B cell (primary cell): ENCODE measurements around the gene SLC9A3. TPM values are rescaled to one million over a fixed set of nuclear protein-coding genes. Genes with fewer than 3 reads are reported as not detected.

Experiments
- ATAC-seq: fragments of 200-7000 bp; cut with Tn5 transposase; one replicate; pipeline ENCODE4 v1.10.0; 2021; ENCODE audit warnings: low read depth, mild to moderate bottlenecking, moderate number of reproducible peaks, moderate library complexity
- CTCF ChIA-PET: fragments of 350-600 bp; sonication (Branson Sonifier 250); formaldehyde crosslinking; loops from one replicate; lab custom pipeline; 2021; ENCODE audit warnings: antibody characterized with exemption, inconsistent platforms; lab: Charles Lee
- POLR2A ChIA-PET: fragments of 350-600 bp; sonication (Branson Sonifier 250); formaldehyde crosslinking; loops from one replicate; lab custom pipeline; 2021; ENCODE audit warnings: antibody characterized with exemption; lab: Charles Lee
- DNase-seq: peaks from one replicate; pipeline ENCODE4 v3.0.0; 2013
- H2AFZ ChIP-seq: 2 replicates; pipeline ENCODE4 v1.6.1; 2012; ENCODE audit warnings: mild to moderate bottlenecking, low read depth, low read length; ENCODE audit not compliant: insufficient read depth, poor library complexity, severe bottlenecking
- H3K27ac ChIP-seq, 2 donors: 1 replicate in 1 of 2; 2 replicates in 1 of 2; pipeline ENCODE4 v1.5.1; 2012 to 2013; ENCODE audit warnings: low read length in 2 of 2, mild to moderate bottlenecking in 2 of 2, moderate library complexity in 1 of 2
- H3K27me3 ChIP-seq, 4 experiments: fragments of 200-600 bp in 1 of 4; sonication (generic) in 1 of 4; replicated peaks in 1 of 4; 1 replicate in 2 of 4; 2 replicates in 2 of 4; pipeline versions ENCODE4 v1.6.1 to v1.7.0; 2013 to 2016; ENCODE audit warnings: low read length in 3 of 4, mild to moderate bottlenecking in 2 of 4, mixed read lengths in 1 of 4, moderate library complexity in 1 of 4; ENCODE audit not compliant: insufficient read depth in 4 of 4, control insufficient read depth in 3 of 4; ENCODE audit errors: control extremely low read depth in 1 of 4
- H3K36me3 ChIP-seq, 2 experiments: replicated peaks in 1 of 2; 1 replicate in 1 of 2; 2 replicates in 1 of 2; pipeline versions ENCODE4 v1.6.1 to v1.7.1; 2013; ENCODE audit warnings: low read length in 1 of 2; ENCODE audit not compliant: insufficient read depth in 2 of 2, control insufficient read depth in 1 of 2; ENCODE audit errors: control extremely low read depth in 1 of 2, extremely low read depth in 1 of 2
- H3K4me1 ChIP-seq, 2 donors: fragments of 200-600 bp in 1 of 2; sonication (generic) in 1 of 2; 1 replicate in 1 of 2; 2 replicates in 1 of 2; pipeline versions ENCODE4 v1.5.1 to v1.6.1; 2013 to 2017; ENCODE audit warnings: low read length in 2 of 2; ENCODE audit not compliant: control insufficient read depth in 2 of 2, insufficient read depth in 2 of 2
- H3K4me2 ChIP-seq: replicated peaks from 2 replicates; pipeline ENCODE3; 2012; ENCODE audit warnings: mild to moderate bottlenecking, low read depth, low read length; ENCODE audit not compliant: poor library complexity, severe bottlenecking
- H3K4me3 ChIP-seq, 5 experiments: fragments of 200-600 bp in 1 of 5; sonication (generic) in 1 of 5; 1 replicate in 3 of 5; 2 replicates in 2 of 5; pipeline versions ENCODE4 v1.5.1 to v1.7.0; 2011 to 2016; ENCODE audit warnings: low read length in 4 of 5, mild to moderate bottlenecking in 4 of 5, low read depth in 2 of 5, control low read depth in 1 of 5, moderate library complexity in 1 of 5; ENCODE audit not compliant: insufficient read depth in 1 of 5; ENCODE audit errors: control extremely low read depth in 1 of 5, extremely low read depth in 1 of 5
- H3K79me2 ChIP-seq: fragments of 200-600 bp; sonication (generic); one replicate; pipeline ENCODE4 v1.6.0; 2016; ENCODE audit warnings: low read length; ENCODE audit not compliant: control insufficient read depth, insufficient read depth
- H3K9ac ChIP-seq: fragments of 200-600 bp; sonication (generic); 2 replicates; pipeline ENCODE4 v1.6.1; 2017; ENCODE audit warnings: mild to moderate bottlenecking, low read length, moderate library complexity
- H3K9me3 ChIP-seq, 3 donors: one replicate each; pipeline versions ENCODE4 v1.6.1 to v1.7.1; 2013; ENCODE audit warnings: low read length in 2 of 3; ENCODE audit not compliant: control insufficient read depth in 2 of 3, insufficient read depth in 1 of 3; ENCODE audit errors: control extremely low read depth in 1 of 3
- H4K20me1 ChIP-seq: 2 replicates; pipeline ENCODE4 v1.6.0; 2012; ENCODE audit warnings: mild to moderate bottlenecking, low read length; ENCODE audit not compliant: insufficient read depth, control insufficient read depth, poor library complexity, severe bottlenecking
- H3K27ac Mint-ChIP-seq: one replicate; pipeline ENCODE4 v1.8.0; 2021; ENCODE audit warnings: mixed read lengths
- H3K27me3 Mint-ChIP-seq: one replicate; pipeline ENCODE4 v1.8.0; 2021; ENCODE audit warnings: mixed read lengths
- H3K4me1 Mint-ChIP-seq: one replicate; pipeline ENCODE4 v1.8.0; 2021; ENCODE audit warnings: mixed read lengths
- H3K4me3 Mint-ChIP-seq: one replicate; pipeline ENCODE4 v1.8.0; 2021; ENCODE audit warnings: mixed read lengths
- H3K9me3 Mint-ChIP-seq: one replicate; pipeline ENCODE4 v1.8.0; 2022; ENCODE audit warnings: mixed read lengths; ENCODE audit not compliant: insufficient read depth
- CTCF ChIP-seq: fragments of 200-600 bp; IDR thresholded peaks from one replicate; pipeline ENCODE4 v1.8.0; 2022; ENCODE audit warnings: antibody characterized with exemption, mild to moderate bottlenecking
- EZH2 ChIP-seq: IDR thresholded peaks from 2 replicates; pipeline ENCODE4 v1.6.1; 2012; ENCODE audit warnings: borderline replicate concordance, low read depth, mild to moderate bottlenecking, moderate library complexity, low read length; ENCODE audit not compliant: insufficient read depth, poor library complexity, severe bottlenecking
- WGBS: methylation state at CpG from one replicate; pipeline ENCODE4 v1.1.5; 2013; ENCODE audit warnings: missing lambda C conversion rate; ENCODE audit not compliant: insufficient coverage; 5-methylcytosine and 5-hydroxymethylcytosine counted together
- intact Hi-C: fragments of 100-400 bp; cut with micrococcal nuclease; formaldehyde crosslinking; loops from one replicate; pipeline ENCODE4 v1.10.0; 2022
- polyA plus RNA-seq: library from polyadenylated mRNA; depleted of rRNA; stranded (reverse); fragments of >200 nt; gene quantifications from 2 replicates; pipeline ENCODE4 v1.2.3, GENCODE V29; 2012
- total RNA-seq, 2 donors: library from RNA; stranded (reverse); fragments of 120-200 nt in 1 of 2; gene quantifications; 1 replicate in 1 of 2; 2 replicates in 1 of 2; pipeline versions ENCODE4 v1.2.3 to v1.2.4, GENCODE V29; 2013 to 2022

Gene SLC9A3
- total and polyA plus RNA-seq, 2 donors (not counting 1 experiment from before 2014, with no cell fraction given): 0.84 to 2.0 TPM

DNA sequence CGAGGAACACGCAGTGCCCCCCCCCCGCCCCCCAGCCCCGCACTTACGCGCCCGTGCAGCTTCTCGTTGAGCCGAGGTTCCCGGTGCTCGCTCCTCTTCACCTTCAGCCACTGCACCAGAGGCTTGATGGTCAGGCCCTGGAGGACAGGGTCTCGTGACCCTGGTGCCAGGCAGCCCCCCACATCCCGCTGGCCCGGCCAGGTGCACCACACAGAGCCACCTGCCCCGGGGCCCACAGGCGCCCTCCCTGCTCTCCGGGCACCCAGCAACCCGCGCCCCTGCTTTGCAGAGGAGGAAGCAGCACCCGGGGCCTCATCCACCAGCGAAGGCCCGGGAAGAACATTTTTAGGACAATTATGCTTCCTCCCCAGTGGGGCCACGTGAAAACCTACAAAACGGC, 42.2 kb downstream of the SLC9A3 start:
- 61% methylated on average over 22 of the region's 24 CpGs for WGBS
- no peak overlapping the region for H3K4me3 Mint-ChIP-seq

DNA sequence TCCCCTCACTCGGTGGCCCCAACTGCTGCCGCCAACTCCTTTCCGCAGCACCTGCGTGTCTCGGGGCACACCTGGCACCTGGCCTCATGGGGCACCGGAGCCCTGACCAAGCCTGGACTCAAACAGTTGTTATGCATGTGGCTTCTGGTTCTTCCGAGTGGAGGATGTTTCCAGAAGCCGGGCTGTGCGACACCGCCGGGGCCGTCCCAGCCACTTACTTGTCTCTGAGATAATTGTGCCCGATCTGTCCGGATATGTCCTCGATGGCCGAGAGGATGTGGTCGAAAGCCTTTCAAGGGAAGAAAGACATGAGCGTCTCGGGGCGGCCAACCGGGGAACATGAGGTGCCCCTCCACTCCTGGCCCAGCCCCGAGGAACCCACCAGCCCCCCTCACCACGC, 42.9 kb downstream of the SLC9A3 start:
- no peaks in the 10 kb centered on the region for H3K36me3 ChIP-seq
- H3K4me3 Mint-ChIP-seq: no peak overlapping the region
- H3K79me2 ChIP-seq: no peaks in the 10 kb centered on the region
- H3K27ac ChIP-seq: no peak overlapping the region
- H3K9ac ChIP-seq: no peak overlapping the region
- no peak overlapping the region for H3K4me2 ChIP-seq
- ATAC-seq: no peak
- H3K27me3 ChIP-seq: peaks cover 0 to 80% (median 7%) of the 10 kb centered on the region in 4 experiments
- TF ChIP-seq CTCF: no peak
- no peak for TF ChIP-seq EZH2
- no peak overlapping the region for H3K27ac Mint-ChIP-seq
- CTCF ChIA-PET: no interaction called here
- peaks cover 32% of the 10 kb centered on the region for H3K27me3 Mint-ChIP-seq
- POLR2A ChIA-PET: no interaction called here
- no peaks in the 10 kb centered on the region for H3K9me3 Mint-ChIP-seq
- 94% methylated on average over 21 of the region's 23 CpGs for WGBS
- H3K4me3 ChIP-seq: no peak overlapping the region
- H3K4me1 Mint-ChIP-seq: no peaks in the 10 kb centered on the region
- no peaks in the 10 kb centered on the region for H4K20me1 ChIP-seq
- no peak for DNase-seq
- H3K9me3 ChIP-seq: peaks cover 0 to 11% (median 0%) of the 10 kb centered on the region in 3 donors
- H2AFZ ChIP-seq: no peak overlapping the region
- intact Hi-C loops: no loop called here
- peaks cover 5 to 10% of the 10 kb centered on the region in 2 donors for H3K4me1 ChIP-seq

More for the DNA sequence above, 42.2 kb downstream of the SLC9A3 start:
- ATAC-seq: no peak
- ChIA-PET POLR2A (no interaction called here), CTCF (no interaction called here)
- Histone ChIP-seq H3K9ac (no peak overlapping the region), H3K36me3 (no peaks in the 10 kb centered on the region), H3K4me1 (peaks cover 5 to 10% of the 10 kb centered on the region in 2 donors), H2AFZ (no peak overlapping the region), H4K20me1 (no peaks in the 10 kb centered on the region), H3K27me3 (peaks cover 0 to 73% (median 7%) of the 10 kb centered on the region in 4 experiments), H3K4me2 (no peak overlapping the region), H3K27ac (no peak overlapping the region), H3K9me3 (peaks cover 0 to 13% (median 0%) of the 10 kb centered on the region in 3 donors), H3K4me3 (no peak overlapping the region), H3K79me2 (no peaks in the 10 kb centered on the region)
- intact Hi-C loops: no loop called here
- Mint-ChIP-seq H3K27ac (no peak overlapping the region), H3K9me3 (no peaks in the 10 kb centered on the region), H3K4me1 (no peaks in the 10 kb centered on the region), H3K27me3 (peaks cover 27% of the 10 kb centered on the region)
- no peak for DNase-seq
- no peak for TF ChIP-seq EZH2
- TF ChIP-seq CTCF: no peak
